Transverse colon (tissue), 3 donors: ENCODE data around the gene GATB.

Source experiments
- EP300 ChIP-seq: sonication (generic); formaldehyde crosslinking; IDR thresholded peaks from one replicate; pipeline ENCODE4 v1.6.1; 2017; ENCODE audit warnings: antibody characterized with exemption, low read depth
- POLR2A ChIP-seq: fragments of 450-650 bp; IDR thresholded peaks from one replicate; pipeline ENCODE4 v1.6.1; 2016; ENCODE audit warnings: antibody characterized with exemption, mild to moderate bottlenecking, moderate library complexity
- TF ChIP-seq, protein P1 (sequence below), 5 experiments: fragments of 200-600 bp in 3 of 5; fragments of 450-650 bp in 2 of 5; sonication (generic) in 3 of 5; IDR thresholded peaks; 1 replicate in 2 of 5; 2 replicates in 3 of 5; pipeline ENCODE4 v1.5.1; 2016 to 2017; ENCODE audit warnings: antibody characterized with exemption in 5 of 5, inconsistent platforms in 3 of 5, mild to moderate bottlenecking in 2 of 5, moderate library complexity in 1 of 5

DNA sequence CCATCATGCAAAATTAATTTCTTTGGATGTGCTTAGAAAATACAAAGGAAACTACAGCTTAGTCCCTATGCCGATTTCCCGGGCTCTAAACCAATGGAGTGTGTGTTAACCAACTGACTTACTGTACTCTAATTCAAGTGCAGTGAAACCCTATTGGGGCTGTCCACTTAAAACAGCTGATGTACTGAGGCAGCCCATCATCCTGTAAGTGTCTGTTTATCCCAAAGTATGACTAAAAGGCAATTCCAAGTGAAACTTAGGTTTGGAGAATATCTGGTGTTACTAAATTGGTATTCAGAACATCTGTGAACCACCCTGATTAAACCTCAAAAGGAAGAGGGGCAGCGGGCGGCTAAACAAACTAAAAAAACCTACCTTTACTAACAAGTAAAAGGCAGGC is 79.7 kb downstream of the GATB start:
- TF ChIP-seq, protein P1, sequence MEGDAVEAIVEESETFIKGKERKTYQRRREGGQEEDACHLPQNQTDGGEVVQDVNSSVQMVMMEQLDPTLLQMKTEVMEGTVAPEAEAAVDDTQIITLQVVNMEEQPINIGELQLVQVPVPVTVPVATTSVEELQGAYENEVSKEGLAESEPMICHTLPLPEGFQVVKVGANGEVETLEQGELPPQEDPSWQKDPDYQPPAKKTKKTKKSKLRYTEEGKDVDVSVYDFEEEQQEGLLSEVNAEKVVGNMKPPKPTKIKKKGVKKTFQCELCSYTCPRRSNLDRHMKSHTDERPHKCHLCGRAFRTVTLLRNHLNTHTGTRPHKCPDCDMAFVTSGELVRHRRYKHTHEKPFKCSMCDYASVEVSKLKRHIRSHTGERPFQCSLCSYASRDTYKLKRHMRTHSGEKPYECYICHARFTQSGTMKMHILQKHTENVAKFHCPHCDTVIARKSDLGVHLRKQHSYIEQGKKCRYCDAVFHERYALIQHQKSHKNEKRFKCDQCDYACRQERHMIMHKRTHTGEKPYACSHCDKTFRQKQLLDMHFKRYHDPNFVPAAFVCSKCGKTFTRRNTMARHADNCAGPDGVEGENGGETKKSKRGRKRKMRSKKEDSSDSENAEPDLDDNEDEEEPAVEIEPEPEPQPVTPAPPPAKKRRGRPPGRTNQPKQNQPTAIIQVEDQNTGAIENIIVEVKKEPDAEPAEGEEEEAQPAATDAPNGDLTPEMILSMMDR (IDR thresholded peaks at IDR 0.05) = no peak
- TF ChIP-seq POLR2A (no peak), EP300 (no peak)
